AG09309 (cell line): Measurements from ENCODE around the gene ERGIC3.

Source experiments
- DNase-seq: peaks from one replicate; pipeline ENCODE4 v3.0.0-alpha.2; 2010; ENCODE audit warnings: low read depth
- H3K4me3 ChIP-seq: 2 replicates; pipeline ENCODE4 v1.5.1; 2011; ENCODE audit warnings: mild to moderate bottlenecking, low read depth, low read length, moderate library complexity; ENCODE audit not compliant: control insufficient read depth
- TF ChIP-seq, protein P1 (sequence below): IDR thresholded peaks from 2 replicates; pipeline ENCODE4 v1.5.1; 2011; ENCODE audit warnings: mild to moderate bottlenecking, low read depth, low read length, inconsistent platforms; ENCODE audit not compliant: insufficient read depth, control insufficient read depth; ENCODE audit errors: missing control alignments

Gene ERGIC3

DNA sequence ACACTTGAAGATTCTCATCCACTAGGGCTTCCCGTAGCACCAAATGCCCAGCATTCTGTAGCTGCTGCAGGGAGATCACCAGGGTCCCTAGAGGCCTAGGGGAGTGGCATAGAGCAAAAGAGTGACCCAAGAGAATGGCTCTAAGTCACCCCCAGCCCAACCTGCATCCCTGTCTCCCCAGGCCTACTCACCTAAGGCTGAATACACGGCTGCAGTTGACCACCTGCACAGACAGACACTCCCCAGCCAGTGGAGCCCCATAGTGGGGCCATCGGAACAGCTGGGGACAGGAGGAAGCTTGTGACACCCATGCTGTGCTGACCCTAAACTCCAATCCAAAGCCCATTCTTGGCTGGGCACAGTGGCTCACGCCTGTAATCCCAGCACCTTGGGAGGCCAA, 64.2 kb downstream of the ERGIC3 start:
- H3K4me3 ChIP-seq = no peak overlapping the region
- TF ChIP-seq, protein P1, sequence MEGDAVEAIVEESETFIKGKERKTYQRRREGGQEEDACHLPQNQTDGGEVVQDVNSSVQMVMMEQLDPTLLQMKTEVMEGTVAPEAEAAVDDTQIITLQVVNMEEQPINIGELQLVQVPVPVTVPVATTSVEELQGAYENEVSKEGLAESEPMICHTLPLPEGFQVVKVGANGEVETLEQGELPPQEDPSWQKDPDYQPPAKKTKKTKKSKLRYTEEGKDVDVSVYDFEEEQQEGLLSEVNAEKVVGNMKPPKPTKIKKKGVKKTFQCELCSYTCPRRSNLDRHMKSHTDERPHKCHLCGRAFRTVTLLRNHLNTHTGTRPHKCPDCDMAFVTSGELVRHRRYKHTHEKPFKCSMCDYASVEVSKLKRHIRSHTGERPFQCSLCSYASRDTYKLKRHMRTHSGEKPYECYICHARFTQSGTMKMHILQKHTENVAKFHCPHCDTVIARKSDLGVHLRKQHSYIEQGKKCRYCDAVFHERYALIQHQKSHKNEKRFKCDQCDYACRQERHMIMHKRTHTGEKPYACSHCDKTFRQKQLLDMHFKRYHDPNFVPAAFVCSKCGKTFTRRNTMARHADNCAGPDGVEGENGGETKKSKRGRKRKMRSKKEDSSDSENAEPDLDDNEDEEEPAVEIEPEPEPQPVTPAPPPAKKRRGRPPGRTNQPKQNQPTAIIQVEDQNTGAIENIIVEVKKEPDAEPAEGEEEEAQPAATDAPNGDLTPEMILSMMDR = no peak
- DNase-seq = no peak
